Measurements from ENCODE around the gene C16orf78. TPM values are rescaled to one million over a fixed set of nuclear protein-coding genes. Genes with fewer than 3 reads are reported as not detected.

The C16orf78 gene
- total RNA-seq, 4 donors from 2014 or later: not detected

DNA sequence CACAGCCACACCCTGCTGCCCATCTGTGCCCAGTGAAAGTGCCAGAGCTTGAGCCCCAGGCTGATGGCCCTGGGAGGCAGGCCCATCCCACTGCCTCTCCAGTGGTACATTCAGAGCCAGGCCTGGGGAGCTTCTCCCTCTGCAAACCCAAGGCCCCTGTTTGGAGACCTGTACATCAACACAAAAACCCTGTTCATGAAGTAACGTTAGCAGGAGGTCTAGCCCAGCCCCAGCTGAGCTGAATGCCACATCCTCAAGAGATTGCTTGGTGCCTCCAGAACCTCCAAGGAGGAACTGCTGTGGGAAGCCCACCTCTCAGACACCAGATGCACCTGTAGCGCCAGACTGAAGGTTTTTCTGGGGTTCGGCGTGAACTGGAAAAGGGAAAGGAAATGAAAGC, 31.5 kb downstream of the C16orf78 start:
- TF ChIP-seq, protein P1, sequence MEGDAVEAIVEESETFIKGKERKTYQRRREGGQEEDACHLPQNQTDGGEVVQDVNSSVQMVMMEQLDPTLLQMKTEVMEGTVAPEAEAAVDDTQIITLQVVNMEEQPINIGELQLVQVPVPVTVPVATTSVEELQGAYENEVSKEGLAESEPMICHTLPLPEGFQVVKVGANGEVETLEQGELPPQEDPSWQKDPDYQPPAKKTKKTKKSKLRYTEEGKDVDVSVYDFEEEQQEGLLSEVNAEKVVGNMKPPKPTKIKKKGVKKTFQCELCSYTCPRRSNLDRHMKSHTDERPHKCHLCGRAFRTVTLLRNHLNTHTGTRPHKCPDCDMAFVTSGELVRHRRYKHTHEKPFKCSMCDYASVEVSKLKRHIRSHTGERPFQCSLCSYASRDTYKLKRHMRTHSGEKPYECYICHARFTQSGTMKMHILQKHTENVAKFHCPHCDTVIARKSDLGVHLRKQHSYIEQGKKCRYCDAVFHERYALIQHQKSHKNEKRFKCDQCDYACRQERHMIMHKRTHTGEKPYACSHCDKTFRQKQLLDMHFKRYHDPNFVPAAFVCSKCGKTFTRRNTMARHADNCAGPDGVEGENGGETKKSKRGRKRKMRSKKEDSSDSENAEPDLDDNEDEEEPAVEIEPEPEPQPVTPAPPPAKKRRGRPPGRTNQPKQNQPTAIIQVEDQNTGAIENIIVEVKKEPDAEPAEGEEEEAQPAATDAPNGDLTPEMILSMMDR (IDR thresholded peaks at IDR 0.05): no peak
- no peak for DNase-seq (ENCODE audit: low spot score)
- no peak for ATAC-seq (ENCODE audit: low FRiP score)

DNA sequence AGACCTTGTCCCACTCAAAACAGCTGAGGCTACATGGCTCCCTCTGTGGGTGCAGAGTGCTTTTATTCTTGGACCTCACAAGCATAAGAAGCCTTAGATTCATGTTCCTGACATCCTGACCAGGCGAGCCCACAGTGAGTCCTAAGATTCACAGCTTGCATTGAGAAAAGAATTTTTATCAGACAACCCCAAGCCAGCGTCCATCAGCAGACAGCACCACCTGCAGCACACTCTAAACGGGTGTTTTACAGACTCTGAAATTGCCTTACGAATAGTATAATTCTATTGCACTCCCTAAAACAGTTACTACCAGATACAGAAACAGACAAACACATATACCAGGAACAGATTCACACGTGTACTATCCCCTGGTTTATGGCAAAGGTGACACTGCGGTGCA, 31.9 kb downstream of the C16orf78 start:
- ATAC-seq (ENCODE audit: low FRiP score): no peak
- TF ChIP-seq, protein P1 (IDR thresholded peaks at IDR 0.05): no peak
- DNase-seq (ENCODE audit: low spot score): no peak

DNA sequence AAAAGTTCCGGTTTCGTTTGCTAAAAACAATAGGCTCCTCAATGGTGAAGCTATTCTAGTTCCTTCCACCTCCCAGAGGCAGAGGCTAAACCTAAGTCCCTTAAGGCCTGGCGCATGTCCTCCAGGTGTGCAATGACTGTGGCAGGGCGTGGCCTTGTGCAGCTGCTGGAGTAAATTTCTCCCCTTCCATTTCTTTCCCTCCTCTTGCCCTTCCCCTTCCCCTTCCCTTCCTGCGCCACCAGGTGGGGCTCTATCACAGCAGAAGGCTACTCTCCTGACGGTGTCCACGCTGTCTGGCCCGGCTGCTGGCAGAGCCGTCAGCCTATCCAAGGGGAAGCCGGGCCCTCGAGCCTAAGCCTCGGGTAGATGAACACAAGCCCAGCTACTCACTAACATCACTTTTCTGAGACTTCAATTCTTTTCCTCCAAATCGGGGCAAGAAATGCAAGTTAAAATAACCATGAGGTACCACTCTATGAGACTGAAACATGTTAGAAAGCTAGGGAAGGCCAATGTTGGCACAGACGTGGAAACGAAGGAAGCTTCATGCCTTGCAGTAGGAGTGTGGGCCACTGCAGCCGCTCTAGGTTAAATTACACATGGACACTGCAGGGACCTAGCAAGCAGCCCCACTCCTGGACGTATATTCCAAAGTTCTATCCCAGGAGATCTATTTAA, 34.4 kb downstream of the C16orf78 start:
- TF ChIP-seq, protein P1 (IDR thresholded peaks at IDR 0.05): peak in 1 of 3 donors; percentile 51
- peak; percentile 64 for DNase-seq (ENCODE audit: low spot score)
- ATAC-seq (ENCODE audit: low FRiP score): peak; percentile 89

DNA sequence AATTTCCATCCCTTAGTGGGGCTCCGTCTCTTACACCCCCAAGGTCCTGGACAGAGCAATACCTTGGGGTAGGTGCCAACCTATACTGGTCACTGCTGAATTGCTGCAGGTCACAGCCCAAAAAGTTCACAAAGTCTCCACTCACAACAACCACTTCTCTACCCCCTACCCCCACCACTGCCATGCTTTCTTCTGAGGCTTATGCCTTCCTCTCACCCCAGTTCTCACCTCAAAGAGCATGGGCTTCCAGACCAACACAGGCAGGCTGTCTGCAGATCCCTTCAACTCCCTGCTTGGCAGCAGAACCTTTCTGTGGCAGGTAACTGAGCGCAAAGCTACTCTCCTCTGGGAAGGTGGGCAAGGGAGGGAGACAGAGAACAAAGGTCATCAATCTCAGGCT, 35.5 kb downstream of the C16orf78 start:
- TF ChIP-seq, protein P1 (IDR thresholded peaks at IDR 0.05): no peak
- DNase-seq (ENCODE audit: low spot score): no peak
- ATAC-seq (ENCODE audit: low FRiP score): no peak

DNA sequence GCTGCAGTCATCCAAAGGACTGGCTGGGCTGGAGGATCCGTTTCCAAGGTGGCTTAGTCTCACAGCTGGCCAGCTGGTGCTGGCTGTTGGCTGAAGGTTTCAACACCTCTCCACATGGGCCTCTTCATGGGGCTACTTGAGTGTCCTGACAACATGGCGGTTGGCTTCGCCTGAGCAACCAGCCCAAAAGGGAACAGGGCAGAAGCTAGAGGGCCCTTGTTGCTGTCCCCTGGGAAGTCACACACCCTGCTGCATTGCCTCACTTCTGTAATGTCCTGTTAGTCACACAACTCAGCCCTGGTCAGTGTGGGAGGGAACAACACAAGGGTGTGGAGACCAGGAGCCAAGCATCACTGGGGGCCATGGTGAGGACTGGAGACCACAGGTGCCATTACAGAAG, 36.6 kb downstream of the C16orf78 start:
- no peak for DNase-seq (ENCODE audit: low spot score)
- TF ChIP-seq, protein P1 (IDR thresholded peaks at IDR 0.05): no peak

DNA sequence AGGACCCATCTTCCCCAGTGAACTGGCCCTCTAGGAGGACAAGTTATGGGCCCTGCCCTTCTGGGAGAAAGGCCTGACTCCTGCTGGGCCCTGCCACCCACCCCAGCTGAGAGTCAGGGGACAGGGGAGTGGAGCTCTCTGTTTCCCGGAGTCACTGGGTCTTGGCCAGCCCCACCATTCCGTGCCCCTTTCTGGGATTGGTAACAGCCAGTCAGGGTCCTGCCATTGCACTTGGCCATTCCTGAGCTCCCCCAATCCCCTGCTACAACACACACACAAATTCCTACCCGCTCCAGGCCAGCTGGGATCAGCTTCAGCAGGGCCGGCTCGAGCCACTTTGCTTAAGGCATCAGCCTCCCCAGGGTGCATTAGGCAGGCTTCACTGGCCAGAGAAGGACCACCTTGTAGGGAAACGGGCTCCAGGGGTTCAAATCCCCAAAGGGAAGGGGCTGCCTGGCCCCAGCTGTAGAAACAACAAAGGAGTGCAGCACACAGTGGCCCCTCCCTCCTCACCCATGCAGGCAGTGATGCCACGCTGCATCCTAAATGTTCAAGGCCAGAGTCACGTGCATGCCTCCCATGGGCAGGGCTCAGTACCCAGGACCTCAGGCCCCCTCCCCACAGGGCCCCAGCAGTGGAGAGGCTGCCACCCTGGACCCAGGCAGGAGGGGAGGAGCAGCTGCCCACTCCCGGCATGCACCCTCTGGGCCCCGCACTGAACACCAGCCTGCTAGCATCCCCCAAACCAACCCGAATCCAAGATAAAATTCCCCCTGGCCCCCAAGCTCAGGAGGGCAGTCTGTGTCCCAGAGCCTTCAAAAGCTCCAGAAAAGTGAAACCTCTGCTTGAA, 37.7 kb downstream of the C16orf78 start:
- ATAC-seq (ENCODE audit: low FRiP score) (no peak), DNase-seq (ENCODE audit: low spot score) (no peak)
- TF ChIP-seq, protein P1 (IDR thresholded peaks at IDR 0.05): no peak

More for the DNA sequence above, 36.6 kb downstream of the C16orf78 start:
- no peak for ATAC-seq (ENCODE audit: low FRiP score)
